T47D (cell line): Measurements from ENCODE around the gene LLGL1.

Experiments
- DNase-seq, 2 experiments: peaks; one replicate each; pipeline versions ENCODE4 v3.0.0 to v3.0.0-alpha.2; 2011 to 2012; ENCODE audit warnings: low read depth in 1 of 2, low spot score in 1 of 2
- JUND ChIP-seq: IDR thresholded peaks from 2 replicates; pipeline ENCODE4 v1.6.1; 2012; ENCODE audit warnings: low read depth
- in situ Hi-C: cut with HindIII; loops from 2 replicates; pipeline ENCODE4 v1.10.0; 2016; ENCODE audit warnings: low sequenced_read_pairs, low pct_unique_long_range_greater_than_20kb

The LLGL1 gene

GRCh38 chr17:18238299-18238698 lies 12.9 kb downstream of the LLGL1 start:
- in situ Hi-C loops: no loop called here
- TF ChIP-seq JUND: no peak
- no peak for DNase-seq

DNA sequence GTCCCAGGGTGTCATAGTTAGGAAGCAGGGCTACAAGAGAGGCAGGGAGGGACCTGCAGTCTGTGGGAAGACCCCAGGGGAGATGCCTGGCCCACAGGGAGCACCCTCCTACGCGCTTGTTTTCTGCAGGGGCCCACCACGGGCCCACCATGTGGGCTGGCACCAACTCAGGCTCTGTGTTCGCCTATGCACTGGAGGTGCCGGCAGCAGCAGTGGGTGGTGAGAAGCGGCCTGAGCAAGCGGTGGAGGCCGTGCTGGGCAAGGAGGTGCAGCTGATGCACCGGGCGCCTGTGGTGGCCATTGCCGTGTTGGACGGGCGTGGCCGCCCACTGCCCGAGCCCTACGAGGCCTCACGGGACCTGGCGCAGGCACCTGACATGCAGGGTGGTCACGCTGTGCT lies 15.0 kb downstream of the LLGL1 start:
- in situ Hi-C loops: no loop called here
- no peak for TF ChIP-seq JUND
- no peak for DNase-seq

GRCh38 chr17:18241229-18241871 lies 15.9 kb downstream of the LLGL1 start:
- in situ Hi-C loops: no loop called here
- TF ChIP-seq JUND: no peak
- no peak for DNase-seq

DNA sequence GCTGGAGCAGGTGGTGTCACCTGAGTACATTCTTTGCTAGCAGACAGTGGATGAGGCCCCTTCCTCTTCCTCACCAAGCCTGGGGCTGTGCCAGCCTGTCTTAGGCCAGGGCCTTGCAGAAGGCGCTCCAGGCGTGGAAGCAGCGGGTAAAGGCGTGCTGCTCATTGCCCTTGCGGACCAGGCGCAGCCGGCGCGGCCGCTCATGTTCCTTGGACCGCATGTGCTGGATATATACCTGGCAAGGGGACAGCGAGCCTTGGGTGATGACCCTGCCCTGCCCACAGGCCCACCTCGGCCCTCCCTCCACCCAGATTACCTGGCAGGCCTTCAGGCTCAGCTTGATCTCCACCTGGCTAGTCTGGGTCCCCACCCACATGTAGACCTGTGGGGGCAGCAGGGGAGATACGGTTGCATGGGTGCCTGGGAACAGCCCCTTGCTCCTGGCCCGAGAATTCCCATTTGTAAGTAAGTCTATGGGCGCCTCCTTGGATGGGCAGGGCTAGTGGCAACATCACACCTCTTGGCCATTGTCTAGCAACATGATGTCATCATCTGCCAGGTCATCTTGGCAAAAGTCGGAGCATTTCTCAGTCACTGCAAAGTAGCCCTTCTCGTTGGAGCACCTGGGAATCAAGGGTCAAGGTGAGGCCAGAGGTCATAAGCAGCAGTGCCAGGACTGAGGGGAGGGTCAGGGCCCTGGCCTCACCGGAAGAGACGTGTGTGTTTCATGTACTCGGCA lies 19.8 kb downstream of the LLGL1 start:
- peak in 1 of 2 experiments; percentile 39 for DNase-seq
- in situ Hi-C loops: no loop called here
- TF ChIP-seq JUND: no peak

DNA sequence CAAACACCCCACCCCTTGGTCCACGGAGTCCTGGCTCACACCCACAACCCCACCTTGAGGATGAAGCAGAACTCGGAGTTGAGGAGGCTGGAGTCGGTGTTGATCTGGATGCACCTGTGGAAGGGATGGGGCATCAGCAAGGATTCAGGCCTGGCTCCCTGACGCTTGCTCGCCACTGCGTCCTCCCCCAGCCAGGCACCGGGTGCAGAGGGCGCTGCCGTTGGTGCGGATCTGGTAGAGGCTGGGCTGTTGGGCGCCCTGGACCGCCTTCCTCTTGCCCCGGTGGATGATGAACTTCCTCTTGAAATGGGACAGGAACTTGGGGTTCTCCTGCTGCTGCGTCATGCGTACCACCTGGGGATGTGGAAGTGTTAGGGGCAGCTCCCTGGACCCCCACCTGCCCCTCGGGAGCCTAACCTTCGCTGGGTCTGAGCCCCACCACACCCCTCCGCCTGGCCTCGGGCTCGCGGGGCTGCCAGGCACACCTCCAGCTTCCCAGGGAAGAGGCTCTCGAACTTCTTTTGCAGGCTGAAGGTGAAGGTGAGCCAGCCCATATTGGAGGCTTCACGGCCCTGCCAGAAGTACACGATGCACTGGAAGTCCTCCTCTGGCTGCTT lies 20.8 kb downstream of the LLGL1 start:
- DNase-seq: no peak
- in situ Hi-C loops: no loop called here
- TF ChIP-seq JUND: no peak

- in situ Hi-C loops: no loop called here
- peak; percentile 61 to 70 for DNase-seq
- TF ChIP-seq JUND: no peak
These were observed 21.6 kb downstream of the LLGL1 start for GRCh38 chr17:18246880-18247612.

GRCh38 chr17:18247613-18248001 lies 22.2 kb downstream of the LLGL1 start:
- DNase-seq: no peak
- no peak for TF ChIP-seq JUND
- in situ Hi-C loops: no loop called here

DNA sequence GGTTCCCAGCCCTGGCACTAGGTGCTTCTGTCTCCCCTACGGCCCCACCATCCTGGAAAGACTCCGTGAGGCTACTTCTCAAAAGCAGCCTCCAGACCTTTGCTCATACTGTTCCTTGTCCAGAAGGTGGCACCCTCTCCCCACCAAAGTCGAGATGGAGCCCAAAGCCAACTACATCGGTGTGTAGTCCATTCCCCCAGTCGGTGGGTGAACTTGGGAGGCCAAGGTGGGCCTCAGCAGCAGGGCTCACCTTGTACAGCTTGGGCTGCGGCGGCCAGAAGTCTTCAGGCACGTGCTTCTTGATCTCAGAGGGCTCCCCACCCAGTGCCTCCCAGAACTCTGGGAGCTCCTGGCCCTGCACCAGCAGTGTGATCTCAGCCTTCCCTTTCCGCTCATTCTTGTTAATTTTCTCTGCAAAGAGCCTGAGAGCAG lies 22.9 kb downstream of the LLGL1 start:
- no peak for TF ChIP-seq JUND
- peak; percentile 86 to 97 for DNase-seq
- in situ Hi-C loops: no loop called here

DNA sequence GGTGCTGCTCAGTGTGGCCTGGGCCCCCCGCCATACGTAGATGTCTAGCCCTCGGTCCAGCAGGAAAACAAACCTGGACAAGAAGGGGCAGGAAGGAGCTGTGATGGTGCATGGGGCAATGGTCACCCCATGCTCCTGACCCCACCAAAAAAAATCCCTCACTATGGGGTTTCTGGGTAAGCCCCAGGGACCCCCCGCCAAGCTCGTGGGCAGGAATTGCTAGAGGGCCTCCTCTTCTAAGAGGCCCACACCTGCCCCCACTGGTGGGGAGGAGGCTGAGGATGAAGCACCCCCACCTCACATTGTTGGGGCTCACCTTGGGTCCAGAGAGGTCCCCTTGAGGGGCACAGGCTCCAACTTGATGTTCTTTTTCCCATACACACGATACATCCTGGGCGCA lies 23.4 kb downstream of the LLGL1 start:
- in situ Hi-C loops: no loop called here
- TF ChIP-seq JUND: no peak
- no peak for DNase-seq

DNA sequence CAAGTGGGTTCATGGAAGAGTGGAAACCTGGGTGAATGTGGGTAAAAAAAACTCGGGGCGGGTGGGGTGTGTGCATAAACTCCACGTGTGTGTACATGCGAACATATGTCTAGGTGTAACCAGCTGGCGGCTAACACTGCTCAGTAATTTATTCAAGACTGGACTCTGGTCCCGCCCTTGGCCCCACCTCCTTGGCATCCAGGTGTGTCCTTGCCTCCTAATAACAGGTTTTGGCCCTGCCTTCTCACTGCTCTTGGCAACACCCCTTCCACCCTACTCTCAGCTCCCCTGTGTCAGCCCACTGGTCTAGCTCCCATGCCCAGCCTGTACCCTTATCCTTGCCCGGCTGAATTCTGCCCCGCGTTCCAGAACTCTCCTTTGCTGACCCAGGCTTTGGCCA lies 24.8 kb downstream of the LLGL1 start:
- DNase-seq: peak; percentile 94 to 96
- in situ Hi-C loops: no loop called here
- no peak for TF ChIP-seq JUND

DNA sequence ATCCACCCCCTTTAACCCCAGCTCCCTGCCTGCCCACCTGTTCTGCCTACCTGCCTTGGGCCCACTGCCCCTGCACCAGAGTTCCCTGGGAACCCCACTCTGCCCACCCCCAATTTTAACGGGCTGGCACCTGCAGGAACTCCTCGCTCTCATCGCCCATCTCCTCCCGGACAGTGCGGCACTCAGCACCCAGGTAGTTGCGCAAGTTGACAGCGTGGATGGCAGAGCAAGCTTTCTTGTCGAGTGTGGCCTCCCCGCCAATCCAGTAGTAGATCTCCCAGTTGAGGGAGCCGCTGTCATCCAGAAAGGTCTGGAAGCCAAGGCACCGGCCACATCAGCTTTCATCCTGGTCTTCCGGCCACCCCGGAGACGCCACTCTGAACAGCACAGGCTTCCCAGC lies 25.3 kb downstream of the LLGL1 start:
- peak in 1 of 2 experiments; percentile 5 for DNase-seq
- in situ Hi-C loops: no loop called here

DNA sequence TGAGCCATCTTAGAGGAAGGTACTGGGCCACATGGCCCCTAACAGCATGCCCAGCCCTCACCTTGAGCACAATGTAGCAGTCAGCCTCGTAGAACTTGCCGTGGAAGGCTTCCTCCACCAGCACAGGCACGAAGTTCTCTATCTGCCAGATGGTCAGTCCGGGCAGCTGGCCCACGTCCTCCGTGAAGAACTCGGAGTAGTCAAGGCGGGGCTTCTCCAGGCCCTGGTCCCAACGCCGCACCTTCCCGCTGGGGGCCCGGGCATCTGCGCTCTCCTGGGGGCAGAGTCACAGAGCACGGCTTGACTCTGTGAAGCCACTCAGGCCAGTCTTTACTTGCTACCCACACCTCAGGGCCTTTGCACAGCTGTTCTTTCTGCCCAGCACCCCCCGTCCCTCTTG lies 25.8 kb downstream of the LLGL1 start:
- in situ Hi-C loops: no loop called here
- DNase-seq: peak in 1 of 2 experiments; percentile 2
- TF ChIP-seq JUND: no peak

More for the DNA sequence above, 25.3 kb downstream of the LLGL1 start:
- no peak for TF ChIP-seq JUND
